Measurements from ENCODE around the gene KRT31. TPM values are rescaled to one million over a fixed set of nuclear protein-coding genes. Genes with fewer than 3 reads are reported as not detected.

Gene KRT31
- total RNA-seq, 2 experiments from 2014 or later = not detected

DNA sequence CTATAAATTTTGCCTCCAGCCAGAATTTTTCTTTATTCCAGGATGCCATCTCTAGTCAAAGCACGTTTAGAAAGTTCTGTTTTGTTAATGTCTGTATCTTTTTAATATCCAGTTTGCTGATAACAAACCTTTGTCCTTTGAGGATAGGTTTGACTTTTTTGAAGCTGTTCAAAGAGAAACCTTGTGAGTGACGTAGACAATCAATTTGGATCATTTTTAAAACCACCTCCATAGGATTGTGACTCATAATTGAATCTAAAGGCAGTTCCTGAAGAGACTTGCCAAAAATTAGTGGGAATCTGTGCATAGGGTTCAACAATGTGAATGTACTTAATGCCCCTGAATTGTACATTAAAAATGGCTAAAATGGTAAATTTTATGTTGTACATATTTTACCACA, 5.9 kb downstream of the KRT31 start:
- no peaks in the 10 kb centered on the region for H3K4me1 ChIP-seq (ENCODE audit: insufficient read depth, low read length)
- intact Hi-C loops (cut with DNase I, micrococcal nuclease) = no loop called here
- H3K9me3 ChIP-seq (ENCODE audit: control insufficient read depth in 1 of 2, insufficient read depth in 1 of 2, low read length in 2 of 2) = peaks cover 4% of the 10 kb centered on the region in 2 experiments
- TF ChIP-seq, protein P1, sequence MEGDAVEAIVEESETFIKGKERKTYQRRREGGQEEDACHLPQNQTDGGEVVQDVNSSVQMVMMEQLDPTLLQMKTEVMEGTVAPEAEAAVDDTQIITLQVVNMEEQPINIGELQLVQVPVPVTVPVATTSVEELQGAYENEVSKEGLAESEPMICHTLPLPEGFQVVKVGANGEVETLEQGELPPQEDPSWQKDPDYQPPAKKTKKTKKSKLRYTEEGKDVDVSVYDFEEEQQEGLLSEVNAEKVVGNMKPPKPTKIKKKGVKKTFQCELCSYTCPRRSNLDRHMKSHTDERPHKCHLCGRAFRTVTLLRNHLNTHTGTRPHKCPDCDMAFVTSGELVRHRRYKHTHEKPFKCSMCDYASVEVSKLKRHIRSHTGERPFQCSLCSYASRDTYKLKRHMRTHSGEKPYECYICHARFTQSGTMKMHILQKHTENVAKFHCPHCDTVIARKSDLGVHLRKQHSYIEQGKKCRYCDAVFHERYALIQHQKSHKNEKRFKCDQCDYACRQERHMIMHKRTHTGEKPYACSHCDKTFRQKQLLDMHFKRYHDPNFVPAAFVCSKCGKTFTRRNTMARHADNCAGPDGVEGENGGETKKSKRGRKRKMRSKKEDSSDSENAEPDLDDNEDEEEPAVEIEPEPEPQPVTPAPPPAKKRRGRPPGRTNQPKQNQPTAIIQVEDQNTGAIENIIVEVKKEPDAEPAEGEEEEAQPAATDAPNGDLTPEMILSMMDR (IDR thresholded peaks at IDR 0.05) = no peak
- no peaks in the 10 kb centered on the region for H3K27me3 ChIP-seq (ENCODE audit: control insufficient read depth in 1 of 2, insufficient read depth in 2 of 2, low read length in 2 of 2)
- ATAC-seq (ENCODE audit: poor library complexity) (no peak), DNase-seq (no peak)
- H3K36me3 ChIP-seq (ENCODE audit: insufficient read depth, low read length) = no peaks in the 10 kb centered on the region
- ChIA-PET POLR2A (no interaction called here), CTCF (no interaction called here)
- peaks cover 7% of the 10 kb centered on the region for H3K9me3 Mint-ChIP-seq
- H3K4me3 Mint-ChIP-seq = no peak overlapping the region
- H3K27me3 Mint-ChIP-seq = peaks cover 9% of the 10 kb centered on the region
- no peak overlapping the region for H3K4me3 ChIP-seq (ENCODE audit: low read length)
- H3K27ac Mint-ChIP-seq = no peak overlapping the region
- H3K36me3 Mint-ChIP-seq (ENCODE audit: low read depth) = peaks cover 3% of the 10 kb centered on the region
- peaks cover 4% of the 10 kb centered on the region for H3K4me1 Mint-ChIP-seq (ENCODE audit: low read depth)
- H3K27ac ChIP-seq (ENCODE audit: low read depth in 1 of 2, low read length in 2 of 2) = no peak overlapping the region

GRCh38 chr17:41390411-41390938, 6.9 kb downstream of the KRT31 start:
- ATAC-seq (ENCODE audit: poor library complexity) = no peak
- Histone ChIP-seq H3K4me1 (ENCODE audit: insufficient read depth, low read length) (no peaks in the 10 kb centered on the region), H3K27me3 (ENCODE audit: control insufficient read depth in 1 of 2, insufficient read depth in 2 of 2, low read length in 2 of 2) (no peaks in the 10 kb centered on the region), H3K36me3 (ENCODE audit: insufficient read depth, low read length) (no peaks in the 10 kb centered on the region), H3K27ac (ENCODE audit: low read depth in 1 of 2, low read length in 2 of 2) (no peak overlapping the region), H3K9me3 (ENCODE audit: control insufficient read depth in 1 of 2, insufficient read depth in 1 of 2, low read length in 2 of 2) (peaks cover 4 to 10% of the 10 kb centered on the region in 2 experiments), H3K4me3 (ENCODE audit: low read length) (no peak overlapping the region)
- Mint-ChIP-seq H3K36me3 (ENCODE audit: low read depth) (peaks cover 3% of the 10 kb centered on the region), H3K27ac (no peak overlapping the region), H3K4me1 (ENCODE audit: low read depth) (no peaks in the 10 kb centered on the region), H3K4me3 (no peak overlapping the region), H3K27me3 (peaks cover 9% of the 10 kb centered on the region), H3K9me3 (peaks cover 7% of the 10 kb centered on the region)
- CTCF ChIA-PET = no interaction called here
- POLR2A ChIA-PET = no interaction called here
- intact Hi-C loops (cut with DNase I, micrococcal nuclease) = no loop called here
- DNase-seq = no peak
- TF ChIP-seq, protein P1 (IDR thresholded peaks at IDR 0.05) = no peak

GRCh38 chr17:41387670-41388069, 9.7 kb downstream of the KRT31 start:
- Histone ChIP-seq H3K4me3 (ENCODE audit: low read length) (no peak overlapping the region), H3K4me1 (ENCODE audit: insufficient read depth, low read length) (no peaks in the 10 kb centered on the region), H3K27ac (ENCODE audit: low read depth in 1 of 2, low read length in 2 of 2) (no peak overlapping the region), H3K9me3 (ENCODE audit: control insufficient read depth in 1 of 2, insufficient read depth in 1 of 2, low read length in 2 of 2) (peaks cover 4 to 10% of the 10 kb centered on the region in 2 experiments), H3K27me3 (ENCODE audit: control insufficient read depth in 1 of 2, insufficient read depth in 2 of 2, low read length in 2 of 2) (no peaks in the 10 kb centered on the region), H3K36me3 (ENCODE audit: insufficient read depth, low read length) (no peaks in the 10 kb centered on the region)
- ATAC-seq (ENCODE audit: poor library complexity) (no peak), DNase-seq (no peak)
- Mint-ChIP-seq H3K27me3 (peaks cover 9% of the 10 kb centered on the region), H3K36me3 (ENCODE audit: low read depth) (peaks cover 3% of the 10 kb centered on the region), H3K27ac (no peak overlapping the region), H3K4me3 (no peak overlapping the region), H3K4me1 (ENCODE audit: low read depth) (no peaks in the 10 kb centered on the region), H3K9me3 (peaks cover 7% of the 10 kb centered on the region)
- ChIA-PET CTCF (no interaction called here), POLR2A (interaction anchor here (0.6 kb wide), 1 partner anchor 302 kb away, joined by 4 read pairs; no protein-coding TSS in a partner anchor)
- TF ChIP-seq, protein P1 (IDR thresholded peaks at IDR 0.05) = no peak
- intact Hi-C loops (cut with DNase I, micrococcal nuclease) = no loop called here
